ENCODE results near the gene DTYMK. TPM values are rescaled to one million over a fixed set of nuclear protein-coding genes. Genes with fewer than 3 reads are reported as not detected.
A peak's percentile ranks its signal among the peaks of the same experiment; 100 is the strongest.
"Not testable (repeated sequence)": the region's sequence is repeated elsewhere in the genome, so short reads cannot be mapped to it uniquely, and the experiment has no call there.

Gene DTYMK
- total and polyA plus RNA-seq, 5 experiments from 2014 or later, result 19.8 to 40.7 (median 36.3) TPM

DNA sequence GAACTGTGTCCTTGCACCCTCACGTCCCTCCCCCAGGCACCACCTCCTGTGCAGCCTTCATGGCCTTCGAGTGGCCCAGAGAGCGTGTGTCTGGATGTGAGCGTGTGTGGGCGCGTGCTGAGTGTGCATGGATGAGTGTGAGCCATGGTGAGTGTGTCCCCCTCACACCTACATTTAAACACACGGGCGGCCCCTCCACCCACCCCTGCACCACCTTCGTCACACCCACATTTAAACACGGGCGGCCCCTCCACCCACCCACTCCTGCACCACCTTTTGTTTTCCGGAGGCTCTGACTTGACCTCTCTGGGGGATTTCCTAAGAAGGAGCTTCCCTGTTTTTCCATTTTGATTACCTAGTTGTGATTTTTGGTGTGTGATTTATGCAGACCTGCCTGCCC, 17.8 kb downstream of the DTYMK start:
- peaks cover 3 to 11% (median 5%) of the 10 kb centered on the region in 4 donors for H3K4me1 Mint-ChIP-seq
- DNase-seq (no peak), ATAC-seq (no peak)
- H3K9me3 Mint-ChIP-seq, result no peaks in the 10 kb centered on the region
- POLR2A ChIA-PET, result interaction anchor here (0.9 kb wide), 1 partner anchor 24 kb away, joined by 3 read pairs; no protein-coding TSS in a partner anchor
- no peak overlapping the region for H3K4me3 Mint-ChIP-seq
- H3K36me3 Mint-ChIP-seq, result peaks cover 0 to 55% (median 3%) of the 10 kb centered on the region in 3 donors
- H3K27me3 Mint-ChIP-seq, result no peaks in the 10 kb centered on the region
- no peak overlapping the region for H3K27ac Mint-ChIP-seq

DNA sequence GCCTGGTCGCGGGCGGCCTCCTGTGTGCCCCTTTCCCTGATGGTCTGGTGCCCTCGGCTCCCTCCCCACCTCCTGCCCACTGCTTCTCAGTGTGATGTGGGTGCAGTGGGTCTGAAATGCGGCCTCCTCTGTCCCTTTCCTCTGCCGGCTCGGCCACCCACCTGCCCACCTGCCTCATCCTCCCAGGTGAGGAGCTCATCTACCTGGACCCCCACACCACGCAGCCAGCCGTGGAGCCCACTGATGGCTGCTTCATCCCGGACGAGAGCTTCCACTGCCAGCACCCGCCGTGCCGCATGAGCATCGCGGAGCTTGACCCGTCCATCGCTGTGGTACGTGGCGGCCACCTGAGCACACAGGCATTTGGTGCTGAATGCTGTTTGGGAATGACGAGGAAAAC, 18.3 kb downstream of the DTYMK start:
- Mint-ChIP-seq H3K4me1 (peaks cover 3 to 6% (median 4%) of the 10 kb centered on the region in 4 donors), H3K27me3 (no peaks in the 10 kb centered on the region), H3K27ac (no peak overlapping the region), H3K36me3 (peaks cover 0 to 56% (median 3%) of the 10 kb centered on the region in 3 donors), H3K9me3 (no peaks in the 10 kb centered on the region), H3K4me3 (no peak overlapping the region)
- POLR2A ChIA-PET, result interaction anchor here (0.9 kb wide), 1 partner anchor 24 kb away, joined by 3 read pairs; no protein-coding TSS in a partner anchor
- DNase-seq (no peak), ATAC-seq (no peak)

DNA sequence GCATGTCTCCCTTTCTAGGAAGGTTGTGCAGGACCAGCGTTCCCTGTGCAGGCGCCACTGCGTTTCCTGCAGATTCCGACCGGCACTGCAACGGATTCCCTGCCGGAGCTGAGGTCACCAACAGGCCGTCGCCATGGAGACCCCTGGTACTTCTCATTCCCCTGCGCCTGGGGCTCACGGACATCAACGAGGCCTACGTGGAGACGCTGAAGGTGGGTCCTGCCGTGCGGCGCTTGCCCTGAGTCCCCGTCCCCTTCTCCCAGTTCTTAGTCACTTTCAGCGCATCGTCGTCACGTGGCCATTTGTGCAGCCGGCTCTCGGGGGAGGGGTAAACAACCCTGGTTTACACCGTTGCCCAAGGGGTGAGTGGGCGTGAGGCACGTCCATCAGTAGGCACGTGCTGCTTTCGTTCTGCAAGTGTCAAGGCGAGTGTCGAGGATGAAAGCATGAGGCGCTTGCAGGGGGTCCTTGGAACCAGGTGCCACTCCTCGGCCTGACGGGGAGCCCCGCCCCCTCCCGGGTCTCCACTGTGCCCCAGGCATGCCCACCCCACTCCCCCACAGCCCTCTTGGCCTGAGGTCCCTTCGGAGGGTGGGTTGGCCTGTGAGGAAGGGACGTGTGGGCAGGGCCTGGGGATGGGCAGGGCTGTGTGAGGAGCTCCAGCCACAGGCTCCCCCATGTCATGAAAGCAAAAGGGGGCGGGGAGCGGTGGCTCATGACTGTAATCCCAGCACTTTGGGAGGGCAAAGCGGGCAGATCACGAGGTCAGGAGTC, 19.8 kb downstream of the DTYMK start:
- Mint-ChIP-seq H3K36me3 (peaks cover 0 to 59% (median 3%) of the 10 kb centered on the region in 3 donors), H3K9me3 (no peaks in the 10 kb centered on the region), H3K4me3 (no peak overlapping the region), H3K27ac (peak overlapping the region in 1 of 10 donors; percentile 53), H3K27me3 (no peaks in the 10 kb centered on the region), H3K4me1 (peaks cover 3 to 4% (median 4%) of the 10 kb centered on the region in 4 donors)
- POLR2A ChIA-PET, result no interaction called here
- DNase-seq (no peak), ATAC-seq (no peak)

DNA sequence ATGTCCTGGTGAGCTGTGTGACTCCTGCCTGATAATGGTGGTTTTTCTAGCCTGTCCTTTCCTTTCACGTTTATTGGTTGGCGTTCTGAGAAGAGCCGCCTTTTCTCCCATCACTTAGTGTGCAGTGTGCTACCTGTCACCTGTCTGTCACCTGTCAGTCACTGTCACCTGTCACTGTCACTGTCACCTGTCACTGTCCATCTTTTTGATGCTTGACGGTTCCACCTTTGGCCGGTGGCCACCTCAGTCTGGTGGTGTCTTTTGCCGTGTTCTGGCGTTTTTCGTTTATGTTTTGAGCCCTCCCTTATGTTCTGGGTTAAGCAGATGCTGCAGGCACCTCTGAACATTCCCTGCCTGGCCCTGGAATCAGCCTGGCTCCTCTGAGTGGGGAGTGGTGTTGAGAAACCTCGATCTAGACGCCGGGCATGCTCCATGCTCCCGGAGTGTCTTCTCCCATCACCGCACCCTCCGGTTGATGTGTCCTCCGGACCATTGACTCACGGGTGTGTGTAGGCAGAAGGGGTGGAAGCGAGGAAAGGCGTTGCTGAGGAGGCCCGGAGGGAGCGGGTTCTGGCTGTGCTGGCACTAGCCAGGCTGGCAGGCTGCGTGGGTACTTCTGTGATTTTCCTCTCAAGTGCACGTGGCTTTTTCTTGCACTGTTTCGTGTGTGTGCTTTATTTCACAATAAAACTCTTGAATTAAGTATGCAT, 20.7 kb downstream of the DTYMK start:
- Mint-ChIP-seq H3K36me3 (peaks cover 0 to 60% (median 6%) of the 10 kb centered on the region in 3 donors), H3K4me1 (peaks cover 3 to 4% (median 4%) of the 10 kb centered on the region in 4 donors), H3K4me3 (no peak overlapping the region), H3K9me3 (no peaks in the 10 kb centered on the region), H3K27ac (peak overlapping the region in 1 of 10 donors; percentile 83), H3K27me3 (no peaks in the 10 kb centered on the region)
- DNase-seq, result no peak
- no peak for ATAC-seq
- POLR2A ChIA-PET, result no interaction called here

DNA sequence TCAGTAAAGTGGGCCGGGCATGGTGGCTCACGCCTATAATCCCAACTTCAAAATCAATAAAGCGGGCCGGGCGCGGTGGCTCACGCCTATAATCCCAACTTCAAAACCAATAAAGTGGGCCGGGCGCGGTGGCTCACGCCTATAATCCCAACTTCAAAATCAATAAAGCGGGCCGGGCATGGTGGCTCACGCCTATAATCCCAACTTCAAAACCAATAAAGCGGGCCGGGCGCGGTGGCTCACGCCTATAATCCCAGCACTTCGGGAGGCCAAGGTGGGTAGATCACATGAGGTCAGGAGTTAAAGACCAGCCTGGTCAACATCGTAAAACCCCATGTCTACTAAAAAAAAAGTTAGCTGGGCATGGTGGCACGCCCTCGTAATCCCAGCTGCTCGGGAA, 23.9 kb downstream of the DTYMK start:
- H3K27ac Mint-ChIP-seq, ATAC-seq, POLR2A ChIA-PET, H3K4me3 Mint-ChIP-seq, DNase-seq, H3K27me3 Mint-ChIP-seq, H3K4me1 Mint-ChIP-seq, H3K9me3 Mint-ChIP-seq: not testable (repeated sequence)
- peaks cover 0 to 61% (median 15%) of the 10 kb centered on the region in 3 donors for H3K36me3 Mint-ChIP-seq

DNA sequence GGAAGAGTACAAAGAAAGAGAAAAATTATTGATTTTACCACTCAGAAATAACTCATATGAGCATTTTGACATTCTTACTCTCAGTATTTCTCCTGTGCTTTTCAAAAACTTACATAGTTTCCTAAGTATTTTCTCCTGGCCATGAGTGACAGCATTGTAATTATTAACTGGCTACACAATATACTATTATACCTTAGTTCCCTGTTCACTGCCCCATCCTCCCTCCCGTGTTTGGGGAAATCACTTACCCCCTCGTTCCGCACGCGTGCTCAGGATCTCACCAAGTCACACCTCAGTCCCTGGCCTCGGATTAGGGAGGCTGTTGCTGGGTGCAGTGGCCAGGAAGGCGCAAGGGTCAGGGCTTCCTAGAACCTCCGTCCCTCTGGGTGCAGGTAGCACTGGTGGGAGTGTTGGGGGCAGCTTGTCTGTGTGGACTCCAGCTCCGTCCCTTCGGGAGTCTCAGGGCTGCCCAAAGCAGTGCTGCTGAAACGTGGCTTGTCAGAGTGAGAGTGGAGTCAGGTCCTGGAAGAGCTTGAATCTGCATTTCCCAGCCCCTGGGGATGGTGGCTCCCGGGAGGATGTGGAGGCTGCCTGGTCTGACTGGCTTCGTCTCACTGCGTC, 25.9 kb downstream of the DTYMK start:
- POLR2A ChIA-PET, result no interaction called here
- Mint-ChIP-seq H3K4me3 (no peak overlapping the region), H3K9me3 (no peaks in the 10 kb centered on the region), H3K27ac (peak overlapping the region in 1 of 10 donors; percentile 19), H3K27me3 (no peaks in the 10 kb centered on the region), H3K4me1 (peaks cover 3 to 6% (median 4%) of the 10 kb centered on the region in 4 donors), H3K36me3 (peaks cover 0 to 62% (median 15%) of the 10 kb centered on the region in 3 donors)
- no peak for DNase-seq
- no peak for ATAC-seq

DNA sequence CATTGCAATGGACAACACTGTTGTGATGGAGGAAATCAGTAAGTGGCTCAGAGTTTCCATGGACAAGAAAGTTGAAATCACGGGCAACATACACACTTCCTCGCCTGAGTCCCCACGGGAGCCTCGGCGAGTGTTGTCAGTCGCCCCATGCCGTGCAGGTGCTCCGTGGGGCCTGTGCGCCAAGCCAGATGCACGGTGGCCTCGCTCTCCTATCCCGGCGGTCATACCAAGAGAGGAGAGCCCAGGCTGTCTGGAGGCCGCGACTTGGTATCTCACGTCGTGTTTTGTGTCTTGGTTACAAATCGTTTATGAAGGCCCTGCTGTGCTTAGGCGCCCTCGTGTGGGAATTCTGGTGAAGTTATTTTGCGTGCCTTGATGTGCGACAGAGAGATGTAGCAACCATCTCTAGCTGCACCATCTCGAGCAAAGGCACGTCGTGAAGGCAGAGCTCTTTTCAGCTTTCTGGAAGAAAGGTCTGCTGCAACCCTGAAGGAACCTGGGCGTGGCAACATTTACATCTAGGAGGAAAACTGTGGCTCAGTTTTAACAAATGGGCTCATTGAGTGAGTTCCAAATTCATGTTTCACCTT, 27.4 kb downstream of the DTYMK start:
- peaks cover 0 to 77% (median 15%) of the 10 kb centered on the region in 3 donors for H3K36me3 Mint-ChIP-seq
- H3K4me1 Mint-ChIP-seq, result peaks cover 0 to 3% (median 0%) of the 10 kb centered on the region in 4 donors
- DNase-seq (peak in 4 of 10 donors; percentile 18 to 43 (median 38)), ATAC-seq (peak in 1 of 2 donors; percentile 46)
- H3K27ac Mint-ChIP-seq, result peak overlapping the region in 1 of 10 donors; percentile 13
- H3K4me3 Mint-ChIP-seq, result no peak overlapping the region
- H3K9me3 Mint-ChIP-seq, result no peaks in the 10 kb centered on the region
- H3K27me3 Mint-ChIP-seq, result no peaks in the 10 kb centered on the region
- POLR2A ChIA-PET, result no interaction called here

DNA sequence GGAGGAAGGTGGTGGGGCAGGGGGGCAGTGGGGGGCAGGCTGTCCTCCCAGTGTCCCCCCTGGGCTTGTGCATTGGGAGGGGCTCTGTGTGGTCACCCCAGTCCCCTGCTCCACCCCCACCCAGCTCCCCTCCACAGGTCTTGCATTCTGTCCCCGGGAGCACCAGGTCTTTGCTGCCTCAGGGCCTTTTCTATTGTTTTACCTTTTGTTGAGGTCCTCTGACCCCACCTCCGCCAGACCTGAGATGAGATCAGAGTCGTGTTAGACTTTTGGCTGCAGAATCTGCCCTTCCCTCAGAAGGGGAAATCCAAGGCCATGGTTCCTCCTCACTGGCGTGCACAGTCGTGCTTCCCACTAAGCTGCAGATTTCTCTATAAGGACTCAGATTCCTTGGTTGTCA, 28.3 kb downstream of the DTYMK start:
- no peak overlapping the region for H3K4me3 Mint-ChIP-seq
- H3K27ac Mint-ChIP-seq, result peak overlapping the region in 2 of 10 donors; percentile 40 to 49
- H3K9me3 Mint-ChIP-seq, result no peaks in the 10 kb centered on the region
- POLR2A ChIA-PET, result no interaction called here
- peaks cover 0 to 3% (median 0%) of the 10 kb centered on the region in 4 donors for H3K4me1 Mint-ChIP-seq
- peaks cover 0 to 82% (median 15%) of the 10 kb centered on the region in 3 donors for H3K36me3 Mint-ChIP-seq
- ATAC-seq (no peak), DNase-seq (no peak)
- no peaks in the 10 kb centered on the region for H3K27me3 Mint-ChIP-seq

DNA sequence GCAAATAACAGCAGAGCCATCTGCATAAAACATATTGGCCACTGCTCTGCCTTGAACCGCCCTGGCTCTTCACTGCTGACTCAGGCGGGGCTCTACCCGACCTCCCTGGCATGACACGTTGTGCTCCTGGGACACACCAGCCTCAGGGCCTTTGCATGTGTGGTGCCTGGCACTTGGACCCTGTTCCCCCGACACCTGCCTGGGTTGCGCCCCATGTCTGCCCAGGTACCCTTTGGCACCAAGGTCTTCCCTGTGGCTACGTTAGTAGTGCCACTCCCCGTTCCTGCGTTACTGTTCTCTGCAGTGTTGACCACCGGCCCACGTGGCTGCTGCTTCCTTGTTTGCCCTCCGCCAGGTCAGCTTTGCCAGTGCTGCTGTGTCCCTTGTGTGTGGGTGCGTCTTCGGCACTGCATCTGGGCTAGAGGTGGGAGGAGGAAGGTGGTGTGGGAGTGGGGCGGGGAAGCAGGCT, 28.8 kb downstream of the DTYMK start:
- peaks cover 0 to 83% (median 15%) of the 10 kb centered on the region in 3 donors for H3K36me3 Mint-ChIP-seq
- peaks cover 0 to 3% (median 0%) of the 10 kb centered on the region in 4 donors for H3K4me1 Mint-ChIP-seq
- POLR2A ChIA-PET, result interaction anchor here (0.7 kb wide), 1 partner anchor 1054 kb away, joined by 6 read pairs; no protein-coding TSS in a partner anchor
- no peaks in the 10 kb centered on the region for H3K9me3 Mint-ChIP-seq
- no peak overlapping the region for H3K4me3 Mint-ChIP-seq
- ATAC-seq (no peak), DNase-seq (no peak)
- H3K27me3 Mint-ChIP-seq, result no peaks in the 10 kb centered on the region
- H3K27ac Mint-ChIP-seq, result peak overlapping the region in 3 of 10 donors; percentile 8 to 54 (median 40)

DNA sequence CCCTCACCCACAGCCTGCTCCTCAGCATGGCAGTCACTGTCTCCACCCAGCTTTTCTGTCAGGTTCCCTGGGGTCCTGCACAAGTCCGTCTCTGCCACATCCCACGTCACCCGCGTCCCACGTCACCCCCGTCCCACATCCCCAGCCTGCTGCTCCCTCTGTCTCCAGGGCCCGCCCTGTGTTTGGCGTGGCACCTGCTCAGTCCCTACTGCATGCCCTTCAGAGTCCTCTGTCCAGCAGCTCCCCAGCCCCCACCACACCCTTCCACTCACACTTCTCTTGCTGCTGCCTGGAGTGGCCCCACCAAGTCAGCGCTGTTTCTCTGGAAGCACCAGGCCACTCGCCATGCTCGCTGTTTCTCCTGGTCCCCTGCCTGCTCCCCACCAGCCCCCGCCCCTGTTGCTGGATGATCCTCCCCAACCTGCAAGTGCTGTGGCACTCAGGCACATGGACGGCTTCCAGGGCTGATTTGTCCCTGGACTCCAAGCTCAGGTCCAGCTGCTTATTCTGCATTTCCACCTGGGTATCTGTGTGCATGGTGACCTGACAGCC, 30.3 kb downstream of the DTYMK start:
- Mint-ChIP-seq H3K4me1 (peaks cover 0 to 3% (median under 1%) of the 10 kb centered on the region in 4 donors), H3K4me3 (peak overlapping the region in 1 of 10 donors; percentile 39), H3K27me3 (no peaks in the 10 kb centered on the region), H3K36me3 (peaks cover 0 to 86% (median 19%) of the 10 kb centered on the region in 3 donors), H3K27ac (peak overlapping the region in 1 of 10 donors; percentile 83), H3K9me3 (no peaks in the 10 kb centered on the region)
- DNase-seq (no peak), ATAC-seq (no peak)
- POLR2A ChIA-PET, result no interaction called here

DNA sequence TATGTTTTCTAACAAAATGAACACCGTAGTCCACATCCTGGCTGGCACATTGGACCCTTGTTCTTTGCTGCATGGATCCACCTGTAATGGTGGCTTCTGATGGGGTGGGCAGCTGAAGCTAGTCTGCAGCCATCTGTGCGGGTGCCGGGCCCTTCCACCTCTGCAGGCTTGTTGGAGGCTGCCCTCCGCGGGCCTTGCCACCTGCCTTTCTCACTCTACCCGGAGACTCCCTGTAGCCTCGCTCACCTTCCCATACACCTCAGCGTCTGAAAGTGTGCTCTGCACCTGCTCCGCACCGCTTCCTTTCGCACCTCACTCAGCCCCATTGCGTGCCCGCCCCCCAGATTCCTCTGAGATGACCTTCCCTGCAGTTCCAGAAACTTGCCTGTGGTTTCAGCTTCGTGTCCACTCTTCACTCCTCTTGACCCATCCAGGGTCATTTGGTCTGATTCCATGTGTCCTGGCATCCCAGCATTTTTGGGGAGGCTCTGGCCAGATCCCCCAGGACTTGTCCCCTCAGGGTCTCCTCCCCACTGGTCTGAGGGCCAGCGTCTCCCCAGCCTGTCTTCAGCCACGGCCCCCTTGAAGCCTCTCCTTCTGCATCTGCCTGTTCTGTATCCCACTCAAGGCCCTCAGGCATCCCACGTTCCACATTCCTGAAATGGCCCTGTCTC, 31.0 kb downstream of the DTYMK start:
- Mint-ChIP-seq H3K9me3 (no peaks in the 10 kb centered on the region), H3K27ac (peak overlapping the region in 2 of 10 donors; percentile 33 to 83), H3K4me1 (peaks cover 0 to 7% (median 2%) of the 10 kb centered on the region in 4 donors), H3K36me3 (peaks cover 0 to 86% (median 15%) of the 10 kb centered on the region in 3 donors), H3K27me3 (no peaks in the 10 kb centered on the region), H3K4me3 (no peak overlapping the region)
- no peak for ATAC-seq
- DNase-seq, result no peak
- POLR2A ChIA-PET, result no interaction called here

Measured in naive thymus-derived CD8-positive, alpha-beta T cell (primary cell).